ENCODE results near the gene OAS3. TPM values are rescaled to one million over a fixed set of nuclear protein-coding genes. Genes with fewer than 3 reads are reported as not detected.
A peak's percentile ranks its signal among the peaks of the same experiment; 100 is the strongest.

The OAS3 gene
- total and polyA plus RNA-seq, 10 of the 15 experiments (the other 5 are each of a cell fraction or from before 2014, with no cell fraction given), result 5.1 to 107 (median 18.0) TPM

GRCh38 chr12:112937741-112938719, at the start of gene OAS3 (continued):
- TF ChIP-seq, protein P1, sequence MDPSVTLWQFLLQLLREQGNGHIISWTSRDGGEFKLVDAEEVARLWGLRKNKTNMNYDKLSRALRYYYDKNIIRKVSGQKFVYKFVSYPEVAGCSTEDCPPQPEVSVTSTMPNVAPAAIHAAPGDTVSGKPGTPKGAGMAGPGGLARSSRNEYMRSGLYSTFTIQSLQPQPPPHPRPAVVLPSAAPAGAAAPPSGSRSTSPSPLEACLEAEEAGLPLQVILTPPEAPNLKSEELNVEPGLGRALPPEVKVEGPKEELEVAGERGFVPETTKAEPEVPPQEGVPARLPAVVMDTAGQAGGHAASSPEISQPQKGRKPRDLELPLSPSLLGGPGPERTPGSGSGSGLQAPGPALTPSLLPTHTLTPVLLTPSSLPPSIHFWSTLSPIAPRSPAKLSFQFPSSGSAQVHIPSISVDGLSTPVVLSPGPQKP (IDR thresholded peaks at IDR 0.05; ENCODE audit: low read depth, low read length), result no peak
- TF ChIP-seq ZZZ3 (IDR thresholded peaks at IDR 0.05; ENCODE audit: control insufficient read depth, insufficient read length, low read depth) (no peak), FOXM1 (IDR thresholded peaks at IDR 0.05; ENCODE audit: low read depth, low read length) (no peak), SMC3 (IDR thresholded peaks at IDR 0.05; ENCODE audit: borderline replicate concordance, low read length) (no peak), IKZF1 (conservative IDR thresholded peaks at IDR 0.05) (peak; percentile 97), E4F1 (IDR thresholded peaks at IDR 0.05; ENCODE audit: borderline replicate concordance, partially characterized antibody) (peak; percentile 53), CBFB (IDR thresholded peaks at IDR 0.05; ENCODE audit: low read depth) (0 out of 2 replicates have a peak, but pooled peaks have one; percentile 22), SIN3A (IDR thresholded peaks at IDR 0.05; ENCODE audit: low read depth, low read length) (no peak), MXI1 (IDR thresholded peaks at IDR 0.05; ENCODE audit: low read depth, low read length) (peak; percentile 43), NR2F1 (conservative IDR thresholded peaks at IDR 0.05) (peak; percentile 44; the same call in 1 of the 2 replicates), RELB (IDR thresholded peaks at IDR 0.05; ENCODE audit: low read depth) (peak; percentile 69), ZNF274 (IDR thresholded peaks at IDR 0.05; ENCODE audit: insufficient read depth, insufficient read length) (no peak), CEBPB (IDR thresholded peaks at IDR 0.05; ENCODE audit: borderline replicate concordance in 1 of 2, low read depth in 2 of 2, low read length in 2 of 2) (no peak), POLR2A (IDR thresholded peaks at IDR 0.05; ENCODE audit: low read depth, low read length) (peak; percentile 49; the same call in 1 of the 2 replicates)
- TF ChIP-seq, protein P2, sequence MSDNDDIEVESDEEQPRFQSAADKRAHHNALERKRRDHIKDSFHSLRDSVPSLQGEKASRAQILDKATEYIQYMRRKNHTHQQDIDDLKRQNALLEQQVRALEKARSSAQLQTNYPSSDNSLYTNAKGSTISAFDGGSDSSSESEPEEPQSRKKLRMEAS (IDR thresholded peaks at IDR 0.05; ENCODE audit: low read depth, low read length), result no peak
- TF ChIP-seq, protein P3, sequence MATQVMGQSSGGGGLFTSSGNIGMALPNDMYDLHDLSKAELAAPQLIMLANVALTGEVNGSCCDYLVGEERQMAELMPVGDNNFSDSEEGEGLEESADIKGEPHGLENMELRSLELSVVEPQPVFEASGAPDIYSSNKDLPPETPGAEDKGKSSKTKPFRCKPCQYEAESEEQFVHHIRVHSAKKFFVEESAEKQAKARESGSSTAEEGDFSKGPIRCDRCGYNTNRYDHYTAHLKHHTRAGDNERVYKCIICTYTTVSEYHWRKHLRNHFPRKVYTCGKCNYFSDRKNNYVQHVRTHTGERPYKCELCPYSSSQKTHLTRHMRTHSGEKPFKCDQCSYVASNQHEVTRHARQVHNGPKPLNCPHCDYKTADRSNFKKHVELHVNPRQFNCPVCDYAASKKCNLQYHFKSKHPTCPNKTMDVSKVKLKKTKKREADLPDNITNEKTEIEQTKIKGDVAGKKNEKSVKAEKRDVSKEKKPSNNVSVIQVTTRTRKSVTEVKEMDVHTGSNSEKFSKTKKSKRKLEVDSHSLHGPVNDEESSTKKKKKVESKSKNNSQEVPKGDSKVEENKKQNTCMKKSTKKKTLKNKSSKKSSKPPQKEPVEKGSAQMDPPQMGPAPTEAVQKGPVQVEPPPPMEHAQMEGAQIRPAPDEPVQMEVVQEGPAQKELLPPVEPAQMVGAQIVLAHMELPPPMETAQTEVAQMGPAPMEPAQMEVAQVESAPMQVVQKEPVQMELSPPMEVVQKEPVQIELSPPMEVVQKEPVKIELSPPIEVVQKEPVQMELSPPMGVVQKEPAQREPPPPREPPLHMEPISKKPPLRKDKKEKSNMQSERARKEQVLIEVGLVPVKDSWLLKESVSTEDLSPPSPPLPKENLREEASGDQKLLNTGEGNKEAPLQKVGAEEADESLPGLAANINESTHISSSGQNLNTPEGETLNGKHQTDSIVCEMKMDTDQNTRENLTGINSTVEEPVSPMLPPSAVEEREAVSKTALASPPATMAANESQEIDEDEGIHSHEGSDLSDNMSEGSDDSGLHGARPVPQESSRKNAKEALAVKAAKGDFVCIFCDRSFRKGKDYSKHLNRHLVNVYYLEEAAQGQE (IDR thresholded peaks at IDR 0.05; ENCODE audit: low read depth, low read length), result peak; percentile 55; the same call in 1 of the 2 replicates
- TF ChIP-seq, protein P4, sequence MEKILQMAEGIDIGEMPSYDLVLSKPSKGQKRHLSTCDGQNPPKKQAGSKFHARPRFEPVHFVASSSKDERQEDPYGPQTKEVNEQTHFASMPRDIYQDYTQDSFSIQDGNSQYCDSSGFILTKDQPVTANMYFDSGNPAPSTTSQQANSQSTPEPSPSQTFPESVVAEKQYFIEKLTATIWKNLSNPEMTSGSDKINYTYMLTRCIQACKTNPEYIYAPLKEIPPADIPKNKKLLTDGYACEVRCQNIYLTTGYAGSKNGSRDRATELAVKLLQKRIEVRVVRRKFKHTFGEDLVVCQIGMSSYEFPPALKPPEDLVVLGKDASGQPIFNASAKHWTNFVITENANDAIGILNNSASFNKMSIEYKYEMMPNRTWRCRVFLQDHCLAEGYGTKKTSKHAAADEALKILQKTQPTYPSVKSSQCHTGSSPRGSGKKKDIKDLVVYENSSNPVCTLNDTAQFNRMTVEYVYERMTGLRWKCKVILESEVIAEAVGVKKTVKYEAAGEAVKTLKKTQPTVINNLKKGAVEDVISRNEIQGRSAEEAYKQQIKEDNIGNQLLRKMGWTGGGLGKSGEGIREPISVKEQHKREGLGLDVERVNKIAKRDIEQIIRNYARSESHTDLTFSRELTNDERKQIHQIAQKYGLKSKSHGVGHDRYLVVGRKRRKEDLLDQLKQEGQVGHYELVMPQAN (conservative IDR thresholded peaks at IDR 0.05), result peak; percentile 54; the same call in 1 of the 2 replicates
